H9 (cell line): Measurements from ENCODE around the gene BICDL2. TPM values are rescaled to one million over a fixed set of nuclear protein-coding genes. Genes with fewer than 3 reads are reported as not detected.

ENCODE experiments used
- DNase-seq: peaks from one replicate; pipeline ENCODE4 v3.0.0-alpha.2; 2017
- H2AFZ ChIP-seq: one replicate; pipeline ENCODE4 v1.6.1; 2013; ENCODE audit warnings: mild to moderate bottlenecking, low read length, control low read depth, moderate library complexity
- H2AK5ac ChIP-seq: 2 replicates; pipeline ENCODE4 v1.6.1; 2013; ENCODE audit warnings: low read length, control low read depth, mixed read lengths; ENCODE audit not compliant: insufficient read length
- H2BK120ac ChIP-seq: one replicate; pipeline ENCODE4 v1.6.1; 2013; ENCODE audit warnings: low read depth, mild to moderate bottlenecking, low read length, control low read depth, inconsistent platforms; ENCODE audit not compliant: poor library complexity, severe bottlenecking
- H2BK12ac ChIP-seq: 2 replicates; pipeline ENCODE4 v1.6.1; 2013; ENCODE audit warnings: low read length, control low read depth, mixed read lengths, low read depth; ENCODE audit not compliant: insufficient read length
- H2BK15ac ChIP-seq: 2 replicates; pipeline ENCODE4 v1.6.1; 2013; ENCODE audit warnings: low read depth, low read length, control low read depth
- H2BK20ac ChIP-seq: one replicate; pipeline ENCODE4 v1.6.1; 2013; ENCODE audit warnings: low read depth, mild to moderate bottlenecking, low read length, control low read depth, inconsistent platforms; ENCODE audit not compliant: poor library complexity, severe bottlenecking
- H2BK5ac ChIP-seq: 2 replicates; pipeline ENCODE4 v1.6.1; 2013; ENCODE audit warnings: low read length, control low read depth, mixed read lengths; ENCODE audit not compliant: insufficient read length
- H3K14ac ChIP-seq: 2 replicates; pipeline ENCODE4 v1.6.1; 2013; ENCODE audit warnings: low read length, control low read depth; ENCODE audit not compliant: insufficient read depth
- H3K18ac ChIP-seq: 2 replicates; pipeline ENCODE4 v1.6.1; 2013; ENCODE audit warnings: low read depth, mild to moderate bottlenecking, mixed read lengths, low read length, control low read depth; ENCODE audit not compliant: insufficient read length
- H3K23ac ChIP-seq: 2 replicates; pipeline ENCODE4 v1.6.1; 2013; ENCODE audit warnings: low read length, control low read depth, mixed read lengths, low read depth; ENCODE audit not compliant: insufficient read length
- H3K23me2 ChIP-seq: 2 replicates; pipeline ENCODE4 v1.6.1; 2013; ENCODE audit warnings: low read depth, mild to moderate bottlenecking, mixed read lengths, low read length, control low read depth; ENCODE audit not compliant: insufficient read length, poor library complexity, severe bottlenecking
- H3K27ac ChIP-seq: 2 replicates; pipeline ENCODE4 v1.5.1; 2013; ENCODE audit warnings: low read length, control low read depth, mixed read lengths, low read depth; ENCODE audit not compliant: insufficient read length
- H3K27me3 ChIP-seq: 2 replicates; pipeline ENCODE4 v1.6.1; 2013; ENCODE audit warnings: low read length, control low read depth, inconsistent platforms; ENCODE audit not compliant: insufficient read depth
- H3K4ac ChIP-seq: 2 replicates; pipeline ENCODE4 v1.6.1; 2013; ENCODE audit warnings: low read depth, mild to moderate bottlenecking, control low read depth, inconsistent platforms, low read length, moderate library complexity
- H3K4me1 ChIP-seq: 2 replicates; pipeline ENCODE4 v1.6.1; 2013; ENCODE audit warnings: low read length, control low read depth, inconsistent platforms; ENCODE audit not compliant: insufficient read depth
- H3K4me2 ChIP-seq: 2 replicates; pipeline ENCODE4 v1.6.1; 2013; ENCODE audit warnings: low read length, control low read depth, mixed read lengths; ENCODE audit not compliant: insufficient read length, insufficient read depth
- H3K56ac ChIP-seq: 2 replicates; pipeline ENCODE4 v1.6.1; 2013; ENCODE audit warnings: low read depth, mild to moderate bottlenecking, mixed read lengths, low read length, control low read depth; ENCODE audit not compliant: insufficient read length
- H3K79me1 ChIP-seq: 2 replicates; pipeline ENCODE4 v1.6.1; 2013; ENCODE audit warnings: low read depth, mild to moderate bottlenecking, moderate library complexity, low read length, control low read depth, inconsistent platforms; ENCODE audit not compliant: insufficient read depth, poor library complexity, severe bottlenecking
- H3K79me2 ChIP-seq: 2 replicates; pipeline ENCODE4 v1.6.1; 2013; ENCODE audit warnings: low read length, control low read depth, inconsistent platforms; ENCODE audit not compliant: insufficient read depth
- H3K9ac ChIP-seq: 2 replicates; pipeline ENCODE4 v1.6.1; 2013; ENCODE audit warnings: low read length, control low read depth, mixed read lengths; ENCODE audit not compliant: insufficient read length; ENCODE audit errors: extremely low read depth
- H3K9me3 ChIP-seq: one replicate; pipeline ENCODE4 v1.6.1; 2013; ENCODE audit warnings: low read depth, low read length, inconsistent platforms; ENCODE audit not compliant: control insufficient read depth
- H3T11ph ChIP-seq: one replicate; pipeline ENCODE4 v1.6.1; 2013; ENCODE audit warnings: mild to moderate bottlenecking, low read length, control low read depth, inconsistent platforms
- H4K20me1 ChIP-seq: one replicate; pipeline ENCODE4 v1.6.1; 2013; ENCODE audit not compliant: control insufficient read depth, insufficient read length, insufficient read depth
- H4K5ac ChIP-seq: 2 replicates; pipeline ENCODE4 v1.6.1; 2013; ENCODE audit warnings: low read depth, mild to moderate bottlenecking, mixed read lengths, low read length, control low read depth; ENCODE audit not compliant: insufficient read length
- H4K8ac ChIP-seq: replicated peaks from 2 replicates; pipeline ENCODE4 v1.6.1; 2013; ENCODE audit warnings: low read length, control low read depth, mixed read lengths, low read depth; ENCODE audit not compliant: insufficient read length
- H4K91ac ChIP-seq: 2 replicates; pipeline ENCODE4 v1.6.1; 2013; ENCODE audit warnings: low read depth, mild to moderate bottlenecking, moderate library complexity, mixed read lengths, low read length, control low read depth; ENCODE audit not compliant: insufficient read length
- H3K27ac Mint-ChIP-seq, 3 experiments: 2 replicates in 2 of 3; 3 replicates in 1 of 3; pipeline ENCODE4 v1.8.0; 2020 to 2021; ENCODE audit warnings: mixed read lengths in 3 of 3, mild to moderate bottlenecking in 1 of 3, moderate library complexity in 1 of 3
- H3K27me3 Mint-ChIP-seq: 2 replicates; pipeline ENCODE4 v1.8.0; 2021; ENCODE audit warnings: low read depth, mild to moderate bottlenecking, moderate library complexity, mixed read lengths
- H3K36me3 Mint-ChIP-seq, 3 experiments: 2 replicates in 2 of 3; 3 replicates in 1 of 3; pipeline ENCODE4 v1.8.0; 2020 to 2021; ENCODE audit warnings: low read depth in 3 of 3, mixed read lengths in 3 of 3; ENCODE audit not compliant: insufficient read depth in 1 of 3
- H3K4me1 Mint-ChIP-seq, 2 experiments: 2 replicates each; pipeline ENCODE4 v1.8.0; 2020; ENCODE audit warnings: mixed read lengths in 2 of 2
- H3K4me3 Mint-ChIP-seq, 2 experiments: 2 replicates in 1 of 2; 3 replicates in 1 of 2; pipeline ENCODE4 v1.8.0; 2020 to 2021; ENCODE audit warnings: mild to moderate bottlenecking in 2 of 2, mixed read lengths in 2 of 2, moderate library complexity in 1 of 2
- H3K9me3 Mint-ChIP-seq, 2 experiments: 2 replicates in 1 of 2; 3 replicates in 1 of 2; pipeline ENCODE4 v1.8.0; 2020; ENCODE audit warnings: mild to moderate bottlenecking in 2 of 2, mixed read lengths in 2 of 2, moderate library complexity in 1 of 2
- WGBS: extraction: QIAGEN DNeasy Blood & Tissue Kit; methylation state at CpG from one replicate; pipeline ENCODE4 v1.1.7; 2013; ENCODE audit warnings: missing lambda C conversion rate, low lambda C conversion rate, mixed read lengths; ENCODE audit not compliant: insufficient read length; ENCODE audit errors: extremely low coverage; 5-methylcytosine and 5-hydroxymethylcytosine counted together
- total RNA-seq: library from RNA; stranded (reverse); gene quantifications from 2 replicates; pipeline ENCODE4 v1.2.1, GENCODE V29; 2021
- TF ChIP-seq, protein P1 (sequence below): fragments of 200-600 bp; sonication (generic); conservative IDR thresholded peaks from 3 replicates; pipeline ENCODE4 v1.8.0; 2021; ENCODE audit warnings: antibody characterized with exemption, mild to moderate bottlenecking

BICDL2 gene
- total RNA-seq, 1 experiment from 2014 or later: 13.5 TPM

DNA sequence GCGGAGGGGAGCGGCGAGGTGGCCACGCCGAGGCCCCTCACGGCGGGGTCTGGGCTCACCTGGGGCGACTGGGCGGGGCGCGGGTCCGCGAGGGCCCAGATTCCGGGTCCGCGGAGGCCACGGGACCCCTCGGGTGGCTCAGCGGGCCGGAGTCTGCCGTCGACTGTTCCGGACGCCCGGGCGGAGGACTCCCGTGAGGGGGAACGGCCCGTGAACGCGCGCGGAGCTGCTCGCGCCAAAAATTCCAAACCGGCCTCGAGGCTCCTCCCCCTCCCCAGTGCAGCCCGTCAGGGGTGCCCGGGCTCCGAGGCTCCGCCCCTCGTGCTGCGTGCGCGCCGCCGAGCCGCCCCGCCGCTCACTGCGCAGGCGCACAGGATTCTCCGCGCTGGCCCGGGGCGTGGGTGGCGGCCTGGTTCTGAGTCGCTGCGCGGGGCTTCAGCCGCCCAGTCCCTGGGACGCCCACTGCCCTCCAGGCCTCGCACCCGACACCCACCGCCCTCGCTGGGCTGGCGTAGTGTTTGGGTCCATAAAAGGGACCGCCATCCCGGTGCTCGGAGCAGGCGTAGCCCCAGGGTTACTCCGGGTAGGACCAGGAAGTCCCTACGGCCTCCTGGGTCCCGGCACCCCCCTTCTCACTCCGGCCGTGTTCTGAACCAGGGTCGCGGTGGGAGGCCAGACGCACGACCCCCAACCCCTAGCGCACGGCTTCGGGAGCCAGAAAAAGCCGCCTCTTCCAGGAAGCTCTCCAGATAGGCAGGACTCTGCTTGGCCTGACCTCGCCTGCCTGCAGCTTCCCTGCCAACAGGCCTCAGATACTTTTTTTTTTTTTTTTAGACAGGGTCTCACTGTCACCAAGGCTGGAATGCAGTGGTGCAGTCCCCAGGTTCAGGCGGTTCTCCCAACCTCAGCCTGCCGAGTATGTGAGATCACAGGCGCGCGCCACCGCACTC lies 56.2 kb downstream of the BICDL2 start, which contains the start of gene PKMYT1:
Gene PKMYT1, minus strand, starts transcription at position 220 of the 950 bp plus-strand sequence. CDS start 789 bp downstream, outside the sequence.
- Histone ChIP-seq H3K79me2 (no peaks in the 10 kb centered on the region; the same call in 1 of the 2 replicates), H3K79me1 (no peaks in the 10 kb centered on the region), H4K91ac (no peak within 1 kb of the TSS), H2BK5ac (no peak within 1 kb of the TSS), H4K8ac (no peak within 1 kb of the TSS), H3K56ac (no peak within 1 kb of the TSS), H3K14ac (peak within 1 kb of the TSS; percentile 47), H3K27me3 (no peaks in the 10 kb centered on the region), H2BK120ac (no peak within 1 kb of the TSS), H3T11ph (no peak within 1 kb of the TSS), H3K23ac (no peak within 1 kb of the TSS), H2BK20ac (no peak within 1 kb of the TSS), H3K4me1 (no peaks in the 10 kb centered on the region), H2AFZ (no peak within 1 kb of the TSS), H3K27ac (no peak within 1 kb of the TSS), H3K18ac (peak within 1 kb of the TSS; percentile 76), H2BK15ac (no peak within 1 kb of the TSS), H3K4me2 (peak within 1 kb of the TSS; percentile 28), H4K20me1 (no peaks in the 10 kb centered on the region), H3K23me2 (peaks cover 9% of the 10 kb centered on the region), H3K9me3 (no peaks in the 10 kb centered on the region), H4K5ac (no peak within 1 kb of the TSS), H3K9ac (peak within 1 kb of the TSS; percentile 56), H3K4ac (no peak within 1 kb of the TSS), H2AK5ac (no peak within 1 kb of the TSS), H2BK12ac (no peak within 1 kb of the TSS)
- peak; percentile 87 for DNase-seq
- no peaks in the 10 kb centered on the region for H3K9me3 Mint-ChIP-seq
- peaks cover 26 to 31% of the 10 kb centered on the region in 2 experiments for H3K4me1 Mint-ChIP-seq
- TF ChIP-seq, protein P1, sequence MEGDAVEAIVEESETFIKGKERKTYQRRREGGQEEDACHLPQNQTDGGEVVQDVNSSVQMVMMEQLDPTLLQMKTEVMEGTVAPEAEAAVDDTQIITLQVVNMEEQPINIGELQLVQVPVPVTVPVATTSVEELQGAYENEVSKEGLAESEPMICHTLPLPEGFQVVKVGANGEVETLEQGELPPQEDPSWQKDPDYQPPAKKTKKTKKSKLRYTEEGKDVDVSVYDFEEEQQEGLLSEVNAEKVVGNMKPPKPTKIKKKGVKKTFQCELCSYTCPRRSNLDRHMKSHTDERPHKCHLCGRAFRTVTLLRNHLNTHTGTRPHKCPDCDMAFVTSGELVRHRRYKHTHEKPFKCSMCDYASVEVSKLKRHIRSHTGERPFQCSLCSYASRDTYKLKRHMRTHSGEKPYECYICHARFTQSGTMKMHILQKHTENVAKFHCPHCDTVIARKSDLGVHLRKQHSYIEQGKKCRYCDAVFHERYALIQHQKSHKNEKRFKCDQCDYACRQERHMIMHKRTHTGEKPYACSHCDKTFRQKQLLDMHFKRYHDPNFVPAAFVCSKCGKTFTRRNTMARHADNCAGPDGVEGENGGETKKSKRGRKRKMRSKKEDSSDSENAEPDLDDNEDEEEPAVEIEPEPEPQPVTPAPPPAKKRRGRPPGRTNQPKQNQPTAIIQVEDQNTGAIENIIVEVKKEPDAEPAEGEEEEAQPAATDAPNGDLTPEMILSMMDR: no peak
- peaks cover 6% of the 10 kb centered on the region for H3K27me3 Mint-ChIP-seq
- H3K36me3 Mint-ChIP-seq: peaks cover 7 to 28% (median 21%) of the 10 kb centered on the region in 3 experiments; a peak in 6 of 7 replicates
- WGBS: no CpG with 5 or more reads among the region's 91 CpGs
- H3K4me3 Mint-ChIP-seq: peak within 1 kb of the TSS; percentile 87 to 90
- peak within 1 kb of the TSS; percentile 90 to 99 (median 91) for H3K27ac Mint-ChIP-seq
